ENCODE data around the gene EVA1A.

Gene EVA1A

DNA sequence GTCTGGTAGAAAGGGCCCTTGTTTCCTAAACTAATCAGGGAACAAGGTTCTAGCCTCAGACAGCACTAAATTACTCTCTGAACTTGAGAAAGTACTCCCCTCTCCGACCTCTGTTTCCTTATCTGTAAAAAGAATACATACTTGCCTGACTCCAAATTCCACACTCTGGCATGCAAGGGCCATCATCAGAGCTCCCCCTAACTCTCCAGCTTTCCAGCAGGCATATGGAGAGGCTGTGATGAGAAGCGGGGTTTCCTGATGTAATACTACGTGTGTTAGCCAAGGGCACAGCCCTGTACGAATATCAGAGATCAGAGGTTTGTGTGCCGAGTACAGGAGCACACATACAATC is 1.8 kb upstream of the EVA1A start:
- DNase-seq: no peak

DNA sequence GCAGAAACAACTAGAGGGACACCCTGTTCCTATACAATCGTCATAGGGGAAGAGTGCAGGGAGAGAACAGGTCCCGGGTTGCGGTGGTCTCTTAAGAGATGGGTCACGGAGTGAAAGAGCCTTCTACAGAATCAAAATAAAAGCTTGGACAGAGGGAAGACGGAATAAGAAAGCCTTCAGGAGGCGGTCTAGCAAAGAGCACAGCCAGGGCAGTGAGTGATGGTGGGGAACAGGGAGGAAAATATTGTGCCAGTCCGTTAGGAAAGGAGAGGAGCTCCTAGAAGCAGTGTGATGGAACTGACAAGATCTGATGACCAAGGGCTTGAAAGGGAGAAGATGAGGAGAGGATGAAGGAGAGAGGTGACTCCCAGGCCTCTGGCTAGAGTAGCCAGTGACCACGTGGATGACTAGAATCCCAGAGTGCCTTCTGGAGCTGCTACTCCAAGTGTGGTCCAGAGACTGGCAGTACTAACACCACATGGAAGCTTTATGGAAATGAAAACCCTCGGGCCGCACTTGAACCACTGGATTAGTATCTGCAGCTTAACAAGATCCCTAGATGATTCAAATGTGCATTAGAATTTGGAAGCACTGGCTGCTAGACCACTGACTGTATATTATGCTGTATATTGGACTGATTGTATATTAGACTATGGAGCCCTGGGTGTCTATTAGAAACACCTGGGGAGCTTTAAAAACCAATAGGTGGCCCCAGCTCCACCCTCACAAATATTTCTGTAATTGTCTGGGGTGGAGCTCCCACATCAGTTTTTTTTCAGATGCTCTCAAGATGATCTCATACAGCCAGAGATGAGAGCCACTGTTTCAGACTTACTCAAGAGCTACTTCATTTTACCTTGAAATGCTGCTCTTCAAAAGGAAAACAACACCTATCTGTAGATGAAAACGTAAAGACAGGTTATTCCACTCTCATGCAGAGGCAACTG is 1.1 kb upstream of the EVA1A start:
- no peak for DNase-seq

GRCh38 chr2:75560022-75560767 is 544 bp downstream of the EVA1A start:
- DNase-seq: no peak

DNA sequence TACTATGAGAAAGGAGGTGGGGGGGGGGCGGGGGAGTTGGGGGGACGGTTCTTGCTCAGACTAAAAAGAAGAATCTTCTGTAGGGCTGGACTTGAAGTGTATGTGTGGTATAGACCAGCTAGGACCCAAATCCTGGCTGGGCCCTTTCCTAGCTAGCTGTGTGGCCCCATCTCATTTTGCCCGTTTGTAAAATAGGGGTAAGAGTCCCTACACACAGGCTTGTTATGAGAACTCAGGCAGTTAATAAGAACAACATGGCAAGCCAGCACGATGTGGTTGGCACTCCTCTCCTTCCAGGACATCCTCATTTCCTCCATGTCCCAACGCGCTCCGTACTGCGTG is 1.1 kb downstream of the EVA1A start:
- no peak for DNase-seq

DNA sequence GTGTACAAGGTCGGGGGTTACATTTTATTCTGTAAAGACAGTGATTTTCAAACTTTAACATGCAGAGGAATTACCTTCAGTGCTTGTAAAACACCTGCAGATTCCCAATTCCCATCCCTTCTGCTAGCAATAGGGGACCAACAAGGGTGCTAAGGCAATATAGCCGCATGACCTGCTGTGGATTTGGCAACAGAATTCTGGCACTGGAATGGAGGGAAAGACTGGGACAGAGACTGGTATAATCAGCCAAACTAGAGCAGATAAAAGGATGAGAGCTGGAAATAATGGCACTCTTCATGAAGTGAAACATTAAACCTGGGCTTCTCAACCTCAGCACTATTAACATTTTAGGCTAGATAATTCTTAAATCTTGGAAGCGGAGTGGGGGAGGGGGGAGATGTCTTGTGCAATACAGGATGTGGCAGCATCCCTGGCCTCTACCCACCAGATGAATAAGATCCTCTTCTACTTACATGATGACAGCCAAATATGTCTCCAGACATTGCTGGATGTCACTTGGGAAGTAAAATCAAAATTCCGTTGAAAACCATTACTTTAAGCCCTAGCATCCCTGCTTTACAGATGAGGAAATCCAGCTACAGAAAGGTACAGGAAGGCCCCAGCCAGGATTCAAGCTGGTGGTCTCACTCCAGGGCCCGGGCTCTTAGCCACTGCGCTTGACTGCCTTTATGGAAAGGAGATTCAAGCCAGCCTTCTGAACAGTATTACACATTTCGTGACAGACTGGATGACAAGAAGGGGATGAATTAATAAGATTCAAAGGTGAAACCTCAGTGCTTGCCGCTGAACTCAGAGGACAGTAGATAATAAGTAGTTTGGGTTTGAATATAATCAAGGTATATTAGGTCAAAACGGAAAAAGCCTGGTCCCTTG is 1.7 kb downstream of the EVA1A start:
- DNase-seq: no peak

DNA sequence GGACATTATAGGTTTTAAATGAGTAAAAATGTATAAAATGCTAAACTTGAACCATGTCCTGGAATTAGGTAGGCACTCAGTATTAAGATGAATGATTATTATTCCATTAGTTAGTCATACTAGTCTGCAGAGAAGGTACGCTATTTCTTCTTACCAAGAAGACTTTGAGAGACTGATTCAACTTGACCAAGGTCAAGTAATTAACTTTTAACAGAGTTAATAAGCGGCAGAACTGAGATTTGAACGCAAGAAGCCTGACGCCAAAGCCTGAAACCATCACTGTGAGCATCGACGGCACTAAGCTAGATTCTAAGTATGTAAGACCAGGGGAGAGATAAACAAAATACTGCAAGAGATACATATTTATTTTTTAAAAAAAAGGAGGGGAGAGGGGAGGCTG is 2.6 kb downstream of the EVA1A start:
- no peak for DNase-seq

GRCh38 chr2:75557474-75558133 is 3.1 kb downstream of the EVA1A start:
- no peak for DNase-seq

- no peak for DNase-seq
Measured at GRCh38 chr2:75556679-75557366, 3.9 kb downstream of the EVA1A start.

GRCh38 chr2:75555701-75556100 is 5.0 kb downstream of the EVA1A start:
- DNase-seq: no peak

DNA sequence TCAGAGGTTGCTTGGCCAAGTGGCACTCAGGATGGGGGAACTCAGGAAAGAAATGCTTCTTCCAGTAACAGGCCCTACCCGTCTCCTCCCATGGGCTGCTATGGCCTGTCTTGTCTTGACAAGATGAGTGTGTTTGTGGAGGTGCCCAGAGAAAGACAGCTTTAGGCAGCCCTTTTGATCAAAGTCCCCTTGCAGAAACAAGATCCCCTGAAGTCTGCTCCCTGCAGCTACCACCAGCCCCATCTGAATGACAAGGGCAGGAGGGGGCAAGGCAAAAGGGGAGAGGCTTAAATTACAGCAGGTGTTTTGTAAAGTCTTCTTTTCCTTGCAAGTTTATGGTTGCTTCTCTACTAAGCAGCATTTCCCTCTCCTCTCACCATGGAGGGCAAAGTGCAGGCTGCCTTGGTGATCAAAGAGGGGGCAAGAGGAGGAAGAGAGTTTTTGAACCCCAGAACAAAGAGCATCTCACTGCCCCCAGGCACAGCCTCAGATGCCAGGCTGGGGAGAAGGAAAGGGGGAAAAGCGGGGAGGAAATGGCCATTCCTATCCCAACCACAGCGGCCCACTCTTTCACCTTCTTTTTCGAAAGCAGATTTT is 6.7 kb downstream of the EVA1A start:
- no peak for DNase-seq

GRCh38 chr2:75552222-75552621 is 8.5 kb downstream of the EVA1A start:
- DNase-seq: no peak

DNA sequence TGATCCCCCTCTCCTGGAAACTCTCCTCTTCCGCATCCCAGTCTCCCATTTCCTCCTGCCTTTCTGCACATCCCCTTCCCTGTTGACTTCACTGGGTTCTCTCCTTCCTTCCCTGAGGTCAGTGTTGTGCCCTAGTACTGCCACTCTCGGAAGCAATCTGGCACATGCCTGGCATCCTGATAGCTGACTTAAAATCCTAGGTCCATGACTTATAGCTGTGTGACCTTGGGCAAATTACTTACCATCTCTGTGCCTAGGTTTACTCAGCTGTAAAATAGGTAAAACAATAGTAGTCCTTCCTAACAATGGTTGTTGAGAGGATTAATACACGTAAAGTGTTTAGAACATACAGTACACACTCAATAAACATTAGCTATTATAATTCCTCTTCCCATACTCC is 9.3 kb downstream of the EVA1A start:
- no peak for DNase-seq

DNA sequence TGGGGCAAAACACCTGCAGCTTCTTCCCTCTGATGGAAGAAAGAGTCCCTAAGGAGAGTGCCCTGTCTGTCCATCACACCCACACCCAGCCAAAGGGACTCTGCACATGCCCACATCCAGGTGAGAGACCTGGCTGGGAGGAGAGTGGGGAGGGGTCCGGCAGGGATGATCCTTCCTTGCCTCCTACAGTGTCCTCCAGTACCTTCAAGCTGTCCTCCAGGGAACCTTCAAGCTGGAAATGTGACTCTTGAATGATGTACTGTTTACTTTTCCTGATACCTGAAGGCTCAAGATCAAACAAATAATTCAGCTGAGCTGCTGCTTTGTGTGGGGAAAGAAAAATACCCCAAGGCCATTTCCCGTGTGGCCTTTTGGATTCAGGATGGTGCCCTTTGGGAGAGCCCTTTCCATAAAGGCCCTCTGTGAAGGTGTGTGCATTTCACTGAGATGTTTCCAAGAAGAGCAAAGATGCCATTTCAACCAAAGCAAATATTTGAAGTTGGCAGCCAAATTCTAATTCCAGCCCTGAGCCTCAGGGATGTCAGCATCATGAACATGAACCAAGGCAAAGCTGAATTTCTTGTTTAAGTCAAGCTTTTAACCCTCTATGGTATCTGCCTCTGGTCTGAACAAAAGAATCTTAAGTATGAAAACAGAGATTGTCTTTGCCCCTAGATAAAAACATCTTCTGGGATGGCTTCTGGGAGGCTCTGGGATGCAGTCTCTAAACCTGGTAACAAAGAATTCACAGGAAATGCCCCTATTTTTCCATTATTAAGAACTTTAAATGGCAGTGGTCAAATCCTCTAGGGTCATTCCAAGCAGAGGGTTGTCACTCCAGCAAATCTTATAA is 11.1 kb downstream of the EVA1A start:
- DNase-seq: no peak

GRCh38 chr2:75548036-75548573 is 12.6 kb downstream of the EVA1A start:
- DNase-seq: no peak

GRCh38 chr2:75547345-75548035 is 13.2 kb downstream of the EVA1A start:
- no peak for DNase-seq

GRCh38 chr2:75545922-75546321 is 14.8 kb downstream of the EVA1A start:
- DNase-seq: no peak

DNA sequence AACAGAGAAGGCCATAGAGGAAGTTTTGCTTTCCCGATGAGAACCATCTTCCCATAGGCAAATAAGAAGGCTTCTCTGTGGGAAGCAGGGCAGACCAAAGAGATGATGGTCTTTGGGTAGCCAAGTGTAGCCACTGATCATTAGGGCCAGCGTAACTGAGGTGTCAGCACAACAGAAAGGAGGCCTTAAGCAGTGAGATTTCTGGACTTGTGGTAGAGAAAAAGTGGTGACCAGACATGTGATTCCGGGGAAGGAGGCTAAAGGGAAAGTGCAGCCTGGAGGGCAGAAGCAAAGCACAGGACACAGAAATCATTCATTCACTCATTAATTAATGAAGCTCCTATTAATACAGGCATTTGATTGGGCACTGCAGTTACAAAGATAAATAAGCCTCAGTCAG is 15.4 kb downstream of the EVA1A start:
- DNase-seq: no peak

DNA sequence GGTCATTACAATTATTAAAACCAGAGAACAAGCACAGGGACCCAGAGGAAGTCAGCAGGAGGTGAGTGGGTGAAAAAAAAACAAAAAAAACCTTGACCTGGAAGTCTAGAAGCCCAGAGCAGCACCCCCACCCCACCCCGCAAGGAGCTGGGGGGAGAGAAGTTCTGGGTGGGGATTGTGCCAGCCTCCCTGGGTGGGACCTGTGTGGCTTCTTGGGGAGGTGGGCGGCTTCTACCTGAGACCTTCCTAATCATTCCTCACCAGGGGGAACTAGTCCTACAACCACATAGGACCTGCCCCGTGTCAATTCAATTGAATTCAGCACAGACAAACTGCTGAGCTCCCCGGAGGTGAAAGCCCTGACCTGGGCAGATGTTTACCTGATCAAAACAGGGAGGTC is 17.3 kb downstream of the EVA1A start:
- no peak for DNase-seq

DNA sequence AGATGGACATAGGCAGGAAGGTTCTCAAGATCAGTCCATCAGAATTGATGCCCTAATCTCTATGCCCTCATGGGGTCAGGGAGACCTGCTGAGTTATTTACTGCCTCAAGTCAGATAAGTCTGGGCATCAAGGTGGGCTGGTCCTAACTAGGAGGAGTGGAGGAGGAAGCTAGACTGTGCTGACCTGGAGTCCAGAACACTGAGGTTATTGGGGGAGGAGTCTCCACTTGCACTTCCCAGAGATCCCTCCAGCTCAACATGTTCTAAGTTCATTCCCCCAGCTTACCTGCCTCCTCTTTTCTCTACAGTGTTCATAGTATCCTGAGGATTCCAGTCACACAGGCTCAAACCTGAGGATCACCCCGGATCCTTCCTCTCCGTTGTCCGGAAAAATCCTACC is 19.3 kb downstream of the EVA1A start:
- DNase-seq: no peak

DNA sequence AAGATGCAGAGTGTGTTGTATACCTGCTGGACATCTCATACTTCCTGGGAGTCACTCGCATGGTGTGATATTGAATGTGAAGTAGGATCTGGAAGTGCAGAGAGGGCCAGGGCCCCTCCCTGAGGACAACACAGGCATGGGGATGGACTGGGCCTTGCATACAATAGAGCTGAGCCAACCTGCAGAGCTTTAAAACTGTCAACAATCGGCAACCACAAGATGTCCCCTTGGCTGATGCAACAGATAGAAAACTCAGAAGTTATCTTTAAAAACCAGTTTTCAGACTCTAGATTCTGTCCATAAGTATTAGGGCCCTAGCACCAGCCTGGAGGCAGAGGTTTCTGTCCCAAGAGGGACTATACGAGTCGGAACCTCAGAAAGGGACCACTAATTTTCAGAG is 19.7 kb downstream of the EVA1A start:
- no peak for DNase-seq
